Measurements from ENCODE around the gene CDK14. TPM values are rescaled to one million over a fixed set of nuclear protein-coding genes. Genes with fewer than 3 reads are reported as not detected.

CDK14 gene
- total RNA-seq, 2 experiments from 2014 or later, result 0.05 to 0.27 TPM

GRCh38 chr7:91230100-91230499, 634.0 kb downstream of the CDK14 start:
- Mint-ChIP-seq H3K9me3 (no peaks in the 10 kb centered on the region), H3K4me3 (no peak overlapping the region), H3K4me1 (ENCODE audit: low read depth) (no peaks in the 10 kb centered on the region), H3K27me3 (peaks cover 4% of the 10 kb centered on the region), H3K36me3 (ENCODE audit: low read depth) (no peaks in the 10 kb centered on the region), H3K27ac (no peak overlapping the region)
- no peak for ATAC-seq
- DNase-seq, result no peak
- ChIA-PET CTCF (no interaction called here), POLR2A (no interaction called here)
- TF ChIP-seq CTCF (IDR thresholded peaks at IDR 0.05), result no peak
- intact Hi-C loops (cut with micrococcal nuclease), result no loop called here

- no peak for DNase-seq
- POLR2A ChIA-PET, result no interaction called here
Observed at GRCh38 chr7:91230503-91230902, 634.4 kb downstream of the CDK14 start.

GRCh38 chr7:91233212-91233611, 637.1 kb downstream of the CDK14 start:
- H3K27ac Mint-ChIP-seq, result no peak overlapping the region
- ATAC-seq, result no peak
- intact Hi-C loops (cut with micrococcal nuclease), result no loop called here

More at GRCh38 chr7:91230503-91230902, 634.4 kb downstream of the CDK14 start:
- H3K4me3 Mint-ChIP-seq, result no peak overlapping the region
- TF ChIP-seq CTCF (IDR thresholded peaks at IDR 0.05), result no peak
- intact Hi-C loops (cut with micrococcal nuclease), result no loop called here
- H3K27me3 Mint-ChIP-seq, result peaks cover 4% of the 10 kb centered on the region
- H3K4me1 Mint-ChIP-seq (ENCODE audit: low read depth), result no peaks in the 10 kb centered on the region
- no peaks in the 10 kb centered on the region for H3K9me3 Mint-ChIP-seq
- H3K27ac Mint-ChIP-seq, result no peak overlapping the region
- H3K36me3 Mint-ChIP-seq (ENCODE audit: low read depth), result no peaks in the 10 kb centered on the region
- ATAC-seq, result no peak
- CTCF ChIA-PET, result no interaction called here

GRCh38 chr7:91235211-91235832, 639.2 kb downstream of the CDK14 start:
- CTCF ChIA-PET, result no interaction called here
- DNase-seq (no peak), ATAC-seq (no peak)
- Mint-ChIP-seq H3K9me3 (no peaks in the 10 kb centered on the region), H3K27ac (no peak overlapping the region), H3K36me3 (ENCODE audit: low read depth) (no peaks in the 10 kb centered on the region), H3K4me3 (no peak overlapping the region), H3K27me3 (peaks cover 4% of the 10 kb centered on the region), H3K4me1 (ENCODE audit: low read depth) (no peaks in the 10 kb centered on the region)
- intact Hi-C loops (cut with micrococcal nuclease), result no loop called here
- POLR2A ChIA-PET, result no interaction called here
- no peak for TF ChIP-seq CTCF (IDR thresholded peaks at IDR 0.05)

More at GRCh38 chr7:91233212-91233611, 637.1 kb downstream of the CDK14 start:
- no peaks in the 10 kb centered on the region for H3K9me3 Mint-ChIP-seq
- DNase-seq, result no peak
- CTCF ChIA-PET, result interaction anchor here (1.6 kb wide), 1 partner anchor 143 kb away, joined by 3 read pairs; no protein-coding TSS in a partner anchor
- no peak overlapping the region for H3K4me3 Mint-ChIP-seq
- H3K27me3 Mint-ChIP-seq, result peaks cover 4% of the 10 kb centered on the region
- H3K4me1 Mint-ChIP-seq (ENCODE audit: low read depth), result no peaks in the 10 kb centered on the region
- H3K36me3 Mint-ChIP-seq (ENCODE audit: low read depth), result no peaks in the 10 kb centered on the region
- TF ChIP-seq CTCF (IDR thresholded peaks at IDR 0.05), result no peak
- POLR2A ChIA-PET, result no interaction called here

- Mint-ChIP-seq H3K27ac (no peak overlapping the region), H3K27me3 (peaks cover 2% of the 10 kb centered on the region), H3K4me1 (ENCODE audit: low read depth) (no peaks in the 10 kb centered on the region), H3K4me3 (no peak overlapping the region), H3K36me3 (ENCODE audit: low read depth) (no peaks in the 10 kb centered on the region), H3K9me3 (no peaks in the 10 kb centered on the region)
- ChIA-PET POLR2A (no interaction called here), CTCF (no interaction called here)
- TF ChIP-seq CTCF (IDR thresholded peaks at IDR 0.05), result no peak
- DNase-seq, result no peak
- intact Hi-C loops (cut with micrococcal nuclease), result no loop called here
- ATAC-seq, result no peak
Observed at GRCh38 chr7:91239171-91239604, 643.1 kb downstream of the CDK14 start.
